ENCODE measurements around the gene LMF2. TPM values are rescaled to one million over a fixed set of nuclear protein-coding genes. Genes with fewer than 3 reads are reported as not detected.

LMF2 gene
- total RNA-seq, 1 experiment from 2014 or later, result 54.2 TPM

DNA sequence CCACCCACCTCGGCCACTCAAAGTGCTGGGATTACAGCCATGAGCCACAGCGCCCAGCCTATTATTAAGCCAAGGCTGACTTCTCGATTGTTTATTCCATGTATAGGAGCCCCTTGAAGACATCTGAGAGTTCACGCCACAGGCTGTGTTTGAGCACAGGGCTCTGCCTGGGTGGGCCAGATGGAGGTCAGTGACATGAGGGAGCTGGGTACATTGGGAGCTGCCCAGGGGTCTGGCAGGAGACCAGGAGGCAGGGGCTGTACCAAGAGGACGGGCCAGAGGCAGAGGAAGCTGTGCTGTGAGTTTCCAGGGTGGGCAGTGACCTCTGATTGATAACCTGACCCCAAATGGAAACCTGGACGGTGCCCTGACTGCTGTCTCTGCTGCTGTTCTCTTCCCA, 5.4 kb downstream of the LMF2 start:
- in situ Hi-C loops (cut with HindIII; ENCODE audit: low pct_unique_long_range_greater_than_20kb, low sequenced_read_pairs), result no loop called here
- ChIA-PET POLR2A (interaction anchor here (0.7 kb wide), 1 partner anchor 23 kb away, joined by 3 read pairs; the partner anchor contains the start of gene SCO2), CTCF (no interaction called here)
- Histone ChIP-seq H3K36me3 (ENCODE audit: control insufficient read depth, insufficient read depth, low read length) (peaks cover 2% of the 10 kb centered on the region), H3K4me3 (ENCODE audit: low read depth in 2 of 2, low read length in 2 of 2) (no peak overlapping the region), H3K9me3 (ENCODE audit: control insufficient read depth, insufficient read depth, low read depth, low read length) (no peaks in the 10 kb centered on the region), H3K27ac (ENCODE audit: low read length) (no peak overlapping the region), H3K4me1 (ENCODE audit: control insufficient read depth, insufficient read depth, low read length) (0 out of 2 replicates have a peak, but pooled peaks cover 3% of the 10 kb centered on the region), H3K27me3 (ENCODE audit: control insufficient read depth, insufficient read depth, low read length) (no peaks in the 10 kb centered on the region)
- TF ChIP-seq, protein P1, sequence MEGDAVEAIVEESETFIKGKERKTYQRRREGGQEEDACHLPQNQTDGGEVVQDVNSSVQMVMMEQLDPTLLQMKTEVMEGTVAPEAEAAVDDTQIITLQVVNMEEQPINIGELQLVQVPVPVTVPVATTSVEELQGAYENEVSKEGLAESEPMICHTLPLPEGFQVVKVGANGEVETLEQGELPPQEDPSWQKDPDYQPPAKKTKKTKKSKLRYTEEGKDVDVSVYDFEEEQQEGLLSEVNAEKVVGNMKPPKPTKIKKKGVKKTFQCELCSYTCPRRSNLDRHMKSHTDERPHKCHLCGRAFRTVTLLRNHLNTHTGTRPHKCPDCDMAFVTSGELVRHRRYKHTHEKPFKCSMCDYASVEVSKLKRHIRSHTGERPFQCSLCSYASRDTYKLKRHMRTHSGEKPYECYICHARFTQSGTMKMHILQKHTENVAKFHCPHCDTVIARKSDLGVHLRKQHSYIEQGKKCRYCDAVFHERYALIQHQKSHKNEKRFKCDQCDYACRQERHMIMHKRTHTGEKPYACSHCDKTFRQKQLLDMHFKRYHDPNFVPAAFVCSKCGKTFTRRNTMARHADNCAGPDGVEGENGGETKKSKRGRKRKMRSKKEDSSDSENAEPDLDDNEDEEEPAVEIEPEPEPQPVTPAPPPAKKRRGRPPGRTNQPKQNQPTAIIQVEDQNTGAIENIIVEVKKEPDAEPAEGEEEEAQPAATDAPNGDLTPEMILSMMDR (IDR thresholded peaks at IDR 0.05), result no peak
- TF ChIP-seq TCF7L2 (IDR thresholded peaks at IDR 0.05; ENCODE audit: low read depth, low read length) (no peak), SIN3A (IDR thresholded peaks at IDR 0.05; ENCODE audit: borderline replicate concordance, insufficient read depth, low read depth, low read length) (no peak), POLR2AphosphoS5 (IDR thresholded peaks at IDR 0.05; ENCODE audit: low read depth, low read length) (no peak)
- intact Hi-C loops (cut with micrococcal nuclease; ENCODE audit: unreplicated experiment), result no loop called here
- DNase-seq (ENCODE audit: low read depth, low spot score) (no peak), ATAC-seq (no peak)
- BruUV-seq (replicated peaks), result no TSS peak

DNA sequence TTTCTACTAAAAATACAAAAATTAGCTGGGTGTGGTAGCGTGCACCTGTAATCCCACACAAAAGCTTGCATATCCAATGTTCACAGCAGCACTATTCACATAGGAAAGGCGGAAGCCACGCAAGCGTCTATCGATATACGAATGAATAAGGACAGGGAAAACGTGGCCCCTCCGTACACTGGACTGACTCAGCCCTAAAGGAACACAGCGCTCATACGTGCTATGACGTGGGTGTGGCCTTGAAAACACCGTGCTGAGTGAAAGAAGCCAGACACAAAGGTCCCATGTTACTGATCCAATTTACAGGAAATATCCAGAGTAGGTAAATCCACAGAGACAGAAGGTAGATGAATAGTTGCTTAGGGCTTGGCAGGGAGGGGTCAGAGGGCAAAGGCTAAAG, 7.0 kb downstream of the LMF2 start:
- H3K27ac ChIP-seq (ENCODE audit: low read length), result no peak overlapping the region
- in situ Hi-C loops (cut with HindIII; ENCODE audit: low pct_unique_long_range_greater_than_20kb, low sequenced_read_pairs), result no loop called here
- no peak overlapping the region for H3K4me3 ChIP-seq (ENCODE audit: low read depth in 2 of 2, low read length in 2 of 2)
- H3K36me3 ChIP-seq (ENCODE audit: control insufficient read depth, insufficient read depth, low read length), result no peaks in the 10 kb centered on the region; the same call in 1 of the 2 replicates
- ATAC-seq, result no peak
- BruUV-seq (replicated peaks), result no TSS peak
- intact Hi-C loops (cut with micrococcal nuclease; ENCODE audit: unreplicated experiment), result no loop called here
- H3K4me1 ChIP-seq (ENCODE audit: control insufficient read depth, insufficient read depth, low read length), result 0 out of 2 replicates have a peak, but pooled peaks cover 3% of the 10 kb centered on the region
- ChIA-PET POLR2A (no interaction called here), CTCF (no interaction called here)
- H3K27me3 ChIP-seq (ENCODE audit: control insufficient read depth, insufficient read depth, low read length), result no peaks in the 10 kb centered on the region
- no peaks in the 10 kb centered on the region for H3K9me3 ChIP-seq (ENCODE audit: control insufficient read depth, insufficient read depth, low read depth, low read length)
- no peak for DNase-seq (ENCODE audit: low read depth, low spot score)
- TF ChIP-seq POLR2AphosphoS5 (IDR thresholded peaks at IDR 0.05; ENCODE audit: low read depth, low read length) (no peak), TCF7L2 (IDR thresholded peaks at IDR 0.05; ENCODE audit: low read depth, low read length) (no peak), SIN3A (IDR thresholded peaks at IDR 0.05; ENCODE audit: borderline replicate concordance, insufficient read depth, low read depth, low read length) (no peak)
- TF ChIP-seq, protein P1 (IDR thresholded peaks at IDR 0.05), result no peak
- TF ChIP-seq, protein P2, sequence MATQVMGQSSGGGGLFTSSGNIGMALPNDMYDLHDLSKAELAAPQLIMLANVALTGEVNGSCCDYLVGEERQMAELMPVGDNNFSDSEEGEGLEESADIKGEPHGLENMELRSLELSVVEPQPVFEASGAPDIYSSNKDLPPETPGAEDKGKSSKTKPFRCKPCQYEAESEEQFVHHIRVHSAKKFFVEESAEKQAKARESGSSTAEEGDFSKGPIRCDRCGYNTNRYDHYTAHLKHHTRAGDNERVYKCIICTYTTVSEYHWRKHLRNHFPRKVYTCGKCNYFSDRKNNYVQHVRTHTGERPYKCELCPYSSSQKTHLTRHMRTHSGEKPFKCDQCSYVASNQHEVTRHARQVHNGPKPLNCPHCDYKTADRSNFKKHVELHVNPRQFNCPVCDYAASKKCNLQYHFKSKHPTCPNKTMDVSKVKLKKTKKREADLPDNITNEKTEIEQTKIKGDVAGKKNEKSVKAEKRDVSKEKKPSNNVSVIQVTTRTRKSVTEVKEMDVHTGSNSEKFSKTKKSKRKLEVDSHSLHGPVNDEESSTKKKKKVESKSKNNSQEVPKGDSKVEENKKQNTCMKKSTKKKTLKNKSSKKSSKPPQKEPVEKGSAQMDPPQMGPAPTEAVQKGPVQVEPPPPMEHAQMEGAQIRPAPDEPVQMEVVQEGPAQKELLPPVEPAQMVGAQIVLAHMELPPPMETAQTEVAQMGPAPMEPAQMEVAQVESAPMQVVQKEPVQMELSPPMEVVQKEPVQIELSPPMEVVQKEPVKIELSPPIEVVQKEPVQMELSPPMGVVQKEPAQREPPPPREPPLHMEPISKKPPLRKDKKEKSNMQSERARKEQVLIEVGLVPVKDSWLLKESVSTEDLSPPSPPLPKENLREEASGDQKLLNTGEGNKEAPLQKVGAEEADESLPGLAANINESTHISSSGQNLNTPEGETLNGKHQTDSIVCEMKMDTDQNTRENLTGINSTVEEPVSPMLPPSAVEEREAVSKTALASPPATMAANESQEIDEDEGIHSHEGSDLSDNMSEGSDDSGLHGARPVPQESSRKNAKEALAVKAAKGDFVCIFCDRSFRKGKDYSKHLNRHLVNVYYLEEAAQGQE (IDR thresholded peaks at IDR 0.05; ENCODE audit: insufficient read depth in 1 of 2, low read depth in 2 of 2, low read length in 1 of 2), result no peak
